AG04449 (cell line): ENCODE results near the gene SYNJ1.

Experiments used
- CTCF ChIA-PET: fragments of 350-600 bp; formaldehyde crosslinking; extraction: SDS; loops from one replicate; lab custom pipeline; 2021; ENCODE audit warnings: antibody characterized with exemption; lab: Yijun Ruan, JAX
- POLR2A ChIA-PET: fragments of 400-600, 350-600 bp; formaldehyde crosslinking; extraction: SDS; loops from one replicate; lab custom pipeline; 2020; ENCODE audit warnings: antibody characterized with exemption, inconsistent platforms; lab: Yijun Ruan, JAX
- DNase-seq: peaks from one replicate; pipeline ENCODE4 v3.0.0-alpha.2; 2010; ENCODE audit warnings: low read depth, low spot score
- H3K4me3 ChIP-seq: 2 replicates; pipeline ENCODE4 v1.5.1; 2011; ENCODE audit warnings: low read depth, mild to moderate bottlenecking, control low read depth, low read length
- TF ChIP-seq, protein P1 (sequence below): IDR thresholded peaks from one replicate; pipeline ENCODE4 v1.5.1; 2011; ENCODE audit warnings: mild to moderate bottlenecking, moderate library complexity, low read length, control low read depth, inconsistent platforms; ENCODE audit not compliant: insufficient read depth; ENCODE audit errors: missing control alignments

Gene SYNJ1

DNA sequence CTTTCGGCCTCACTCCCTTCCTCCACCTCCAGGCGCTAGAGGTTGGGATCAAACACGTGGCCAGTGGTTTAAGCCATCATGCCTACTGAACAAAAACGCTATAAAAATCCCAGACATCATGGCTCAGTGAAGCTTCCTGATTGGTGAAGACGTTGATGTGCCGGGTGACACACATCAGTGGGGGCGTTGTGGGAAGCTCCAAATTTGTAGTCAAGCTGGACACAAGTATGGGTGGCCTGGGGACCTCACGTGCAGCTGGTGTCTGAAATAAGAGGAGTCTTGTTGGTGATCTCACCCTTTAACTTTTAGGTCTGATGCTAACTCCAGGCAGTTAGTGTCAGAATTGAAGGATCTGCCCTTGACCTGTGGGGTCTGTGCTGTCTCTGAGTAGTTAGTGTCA, 122.3 kb downstream of the SYNJ1 start:
- no peak overlapping the region for H3K4me3 ChIP-seq
- CTCF ChIA-PET, result interaction anchor here (0.6 to 11.2 kb wide), 5 partner anchors 192 to 327 kb away, joined by 3 to 215 read pairs (median 3); partner anchors contain the start of gene MIS18A
- TF ChIP-seq, protein P1, sequence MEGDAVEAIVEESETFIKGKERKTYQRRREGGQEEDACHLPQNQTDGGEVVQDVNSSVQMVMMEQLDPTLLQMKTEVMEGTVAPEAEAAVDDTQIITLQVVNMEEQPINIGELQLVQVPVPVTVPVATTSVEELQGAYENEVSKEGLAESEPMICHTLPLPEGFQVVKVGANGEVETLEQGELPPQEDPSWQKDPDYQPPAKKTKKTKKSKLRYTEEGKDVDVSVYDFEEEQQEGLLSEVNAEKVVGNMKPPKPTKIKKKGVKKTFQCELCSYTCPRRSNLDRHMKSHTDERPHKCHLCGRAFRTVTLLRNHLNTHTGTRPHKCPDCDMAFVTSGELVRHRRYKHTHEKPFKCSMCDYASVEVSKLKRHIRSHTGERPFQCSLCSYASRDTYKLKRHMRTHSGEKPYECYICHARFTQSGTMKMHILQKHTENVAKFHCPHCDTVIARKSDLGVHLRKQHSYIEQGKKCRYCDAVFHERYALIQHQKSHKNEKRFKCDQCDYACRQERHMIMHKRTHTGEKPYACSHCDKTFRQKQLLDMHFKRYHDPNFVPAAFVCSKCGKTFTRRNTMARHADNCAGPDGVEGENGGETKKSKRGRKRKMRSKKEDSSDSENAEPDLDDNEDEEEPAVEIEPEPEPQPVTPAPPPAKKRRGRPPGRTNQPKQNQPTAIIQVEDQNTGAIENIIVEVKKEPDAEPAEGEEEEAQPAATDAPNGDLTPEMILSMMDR, result no peak
- POLR2A ChIA-PET, result no interaction called here
- DNase-seq, result no peak

DNA sequence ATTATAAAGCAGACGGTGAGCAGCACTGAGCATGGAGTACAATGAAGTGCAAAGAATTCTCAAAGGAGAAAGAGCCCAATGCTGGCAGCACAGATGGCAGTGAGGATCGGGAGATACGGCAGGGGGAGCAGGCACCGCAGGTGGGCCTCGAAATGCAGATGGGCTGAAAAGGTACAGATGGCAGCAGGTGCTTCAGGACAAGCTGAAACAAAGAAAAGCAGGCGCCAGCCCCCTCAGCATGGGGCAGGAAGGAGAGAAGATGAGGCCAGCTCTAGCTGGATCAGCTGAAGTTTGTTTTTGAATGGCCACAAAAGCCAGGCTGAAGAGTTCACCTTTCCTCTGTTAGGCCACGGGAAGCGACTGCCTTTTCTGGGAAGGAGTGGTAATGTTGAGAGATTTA, 123.3 kb downstream of the SYNJ1 start:
- TF ChIP-seq, protein P1, result no peak
- no peak for DNase-seq

DNA sequence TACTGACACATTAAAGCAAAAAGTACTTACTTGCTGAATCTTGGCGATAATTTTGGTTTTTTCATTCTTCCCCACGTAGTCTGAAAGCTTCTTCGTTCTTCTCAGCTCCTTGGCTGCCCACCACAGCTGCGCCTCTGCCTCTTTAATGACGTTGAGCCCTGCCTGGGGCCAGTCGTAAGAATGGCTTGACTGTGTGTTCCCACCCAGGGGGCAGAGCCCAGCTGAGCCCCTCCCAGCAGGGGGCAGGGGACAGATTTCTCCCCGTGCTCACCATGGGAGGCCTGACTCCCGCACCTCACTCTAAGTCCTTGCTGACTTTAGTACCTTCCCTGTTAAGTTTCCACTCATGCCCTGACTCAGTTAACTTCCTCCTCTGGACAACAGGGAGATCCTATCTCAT, 124.7 kb downstream of the SYNJ1 start:
- POLR2A ChIA-PET, result no interaction called here

More for the DNA sequence above, 123.3 kb downstream of the SYNJ1 start:
- CTCF ChIA-PET, result interaction anchor here (1.4 to 11.2 kb wide), 2 partner anchors 201 to 326 kb away, joined by 3 to 215 read pairs; partner anchors contain the start of gene MIS18A
- H3K4me3 ChIP-seq, result no peak overlapping the region
- POLR2A ChIA-PET, result no interaction called here

DNA sequence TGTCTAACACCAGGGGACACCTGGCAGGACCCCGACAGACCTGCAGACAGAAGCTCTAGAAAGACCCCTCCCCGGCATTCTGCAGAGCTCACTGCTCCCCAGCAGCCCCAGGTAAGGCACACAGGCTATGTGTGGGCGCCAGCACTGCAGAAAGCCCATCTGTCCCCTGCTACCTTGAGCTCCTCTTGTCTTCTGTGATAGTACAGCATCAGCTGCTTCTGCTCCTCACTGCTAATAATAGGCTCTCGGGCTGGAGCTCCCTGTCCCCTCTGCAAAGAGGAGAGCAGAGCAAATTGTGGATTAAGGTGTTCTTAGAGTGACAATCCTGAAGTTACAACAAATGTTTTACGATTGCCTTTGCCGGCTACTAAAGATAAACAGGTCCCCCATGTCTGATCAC, 125.7 kb downstream of the SYNJ1 start:
- TF ChIP-seq, protein P1, result no peak
- ChIA-PET POLR2A (no interaction called here), CTCF (interaction anchor here (0.9 to 11.2 kb wide), 22 partner anchors 8 to 813 kb away, joined by 3 to 215 read pairs (median 14); partner anchors contain the start of genes CFAP298, MIS18A and URB1)

More for the DNA sequence above, 124.7 kb downstream of the SYNJ1 start:
- DNase-seq, result no peak
- H3K4me3 ChIP-seq, result no peak overlapping the region
- CTCF ChIA-PET, result interaction anchor here (5.2 to 11.2 kb wide), 2 partner anchors 200 to 219 kb away, joined by 38 to 215 read pairs; no protein-coding TSS in a partner anchor
- TF ChIP-seq, protein P1, result no peak

DNA sequence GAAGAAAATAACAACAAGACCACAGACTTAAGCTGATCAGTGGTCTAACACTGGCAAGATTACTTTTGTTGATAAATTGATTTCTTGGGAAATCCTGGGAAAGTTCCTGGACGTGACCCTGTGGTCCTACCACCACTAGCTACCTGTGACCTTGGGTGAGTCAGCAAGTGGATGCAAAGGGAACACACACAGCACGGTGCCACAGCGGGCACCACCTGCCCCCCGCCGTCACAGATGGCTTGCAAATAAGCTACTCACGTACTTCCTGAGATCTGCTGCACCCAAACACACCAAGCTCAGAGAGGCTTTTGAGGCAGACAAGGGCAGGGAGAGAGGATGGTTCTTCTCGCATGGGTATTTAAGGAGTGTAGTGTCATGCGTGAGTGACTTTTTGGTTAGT, 128.3 kb downstream of the SYNJ1 start:
- CTCF ChIA-PET, result interaction anchor here (0.6 to 11.2 kb wide), 21 partner anchors 9 to 343 kb away, joined by 3 to 215 read pairs (median 13); partner anchors contain the start of genes CFAP298, MIS18A and URB1

More for the DNA sequence above, 125.7 kb downstream of the SYNJ1 start:
- no peak overlapping the region for H3K4me3 ChIP-seq
- no peak for DNase-seq

DNA sequence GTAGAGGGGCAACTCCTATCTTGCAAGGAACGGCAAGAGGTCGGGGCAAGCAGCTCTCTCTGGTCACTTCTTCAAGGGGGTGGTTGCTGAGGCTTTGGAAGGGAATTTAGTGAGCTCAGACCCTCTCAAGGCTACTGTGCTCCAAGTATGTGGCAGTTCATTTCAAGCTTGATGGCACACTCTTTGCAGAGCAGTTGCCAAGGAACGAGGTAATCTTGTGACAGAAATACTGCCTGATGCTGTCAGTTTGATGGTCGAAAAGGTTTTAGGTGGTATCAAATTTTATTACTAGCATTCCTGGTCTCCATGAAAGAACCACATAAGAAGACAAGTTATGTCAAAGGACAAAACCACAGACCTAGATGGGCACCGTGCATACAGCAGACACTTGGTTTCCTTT, 128.7 kb downstream of the SYNJ1 start:
- TF ChIP-seq, protein P1, result no peak
- no peak overlapping the region for H3K4me3 ChIP-seq
- no peak for DNase-seq
- CTCF ChIA-PET, result interaction anchor here (0.6 to 11.2 kb wide), 17 partner anchors 8 to 342 kb away, joined by 3 to 215 read pairs (median 36); partner anchors contain the start of genes CFAP298, MIS18A and URB1
- POLR2A ChIA-PET, result no interaction called here

More for the DNA sequence above, 128.3 kb downstream of the SYNJ1 start:
- DNase-seq, result no peak
- H3K4me3 ChIP-seq, result no peak overlapping the region
- POLR2A ChIA-PET, result no interaction called here
- TF ChIP-seq, protein P1, result no peak
